ENCODE measurements around the gene OTOP3. TPM values are rescaled to one million over a fixed set of nuclear protein-coding genes. Genes with fewer than 3 reads are reported as not detected.
A peak's percentile ranks its signal among the peaks of the same experiment; 100 is the strongest.

Gene OTOP3
- total RNA-seq, 1 donor from 2014 or later, result not detected

GRCh38 chr17:74922694-74923537 lies 12.8 kb upstream of the OTOP3 start, which contains the start of gene USH1G:
USH1G (minus strand) TSS chr17:74923255; CDS start chr17:74923073, 182 bp downstream.
- no peak for DNase-seq (ENCODE audit: low read depth)
- no peaks in the 10 kb centered on the region for H3K36me3 ChIP-seq (ENCODE audit: control insufficient read depth, insufficient read depth, low read length)
- no peak for TF ChIP-seq CTCF (IDR thresholded peaks at IDR 0.05; ENCODE audit: insufficient read depth, low read length, poor library complexity, severe bottlenecking)
- H3K4me3 ChIP-seq (ENCODE audit: low read depth, low read length), result peak within 1 kb of the TSS; percentile 18
- peaks cover 79% of the 10 kb centered on the region for H3K27me3 ChIP-seq (ENCODE audit: control insufficient read depth, insufficient read depth, low read length)

- Histone ChIP-seq H3K4me3 (ENCODE audit: low read depth, low read length) (no peak overlapping the region), H3K27me3 (ENCODE audit: control insufficient read depth, insufficient read depth, low read length) (peaks cover 81% of the 10 kb centered on the region), H3K36me3 (ENCODE audit: control insufficient read depth, insufficient read depth, low read length) (no peaks in the 10 kb centered on the region)
- TF ChIP-seq CTCF (IDR thresholded peaks at IDR 0.05; ENCODE audit: insufficient read depth, low read length, poor library complexity, severe bottlenecking), result peak; percentile 68
- no peak for DNase-seq (ENCODE audit: low read depth)
Observed at GRCh38 chr17:74923538-74924249, 12.0 kb upstream of the OTOP3 start.

- H3K4me3 ChIP-seq (ENCODE audit: low read depth, low read length), result no peak within 1 kb of the TSS
- no peak for TF ChIP-seq CTCF (IDR thresholded peaks at IDR 0.05; ENCODE audit: insufficient read depth, low read length, poor library complexity, severe bottlenecking)
- DNase-seq (ENCODE audit: low read depth), result no peak
- H3K27me3 ChIP-seq (ENCODE audit: control insufficient read depth, insufficient read depth, low read length), result peaks cover 80% of the 10 kb centered on the region
- H3K36me3 ChIP-seq (ENCODE audit: control insufficient read depth, insufficient read depth, low read length), result no peaks in the 10 kb centered on the region
Observed at GRCh38 chr17:74924250-74924948, 11.3 kb upstream of the OTOP3 start, which contains the start of gene OTOP2. OTOP2 (plus strand) TSS chr17:74924273; CDS start chr17:74924633, 360 bp downstream.

GRCh38 chr17:74925242-74925641 lies 10.5 kb upstream of the OTOP3 start:
- H3K4me3 ChIP-seq (ENCODE audit: low read depth, low read length), result no peak overlapping the region
- peaks cover 74% of the 10 kb centered on the region for H3K27me3 ChIP-seq (ENCODE audit: control insufficient read depth, insufficient read depth, low read length)
- no peaks in the 10 kb centered on the region for H3K36me3 ChIP-seq (ENCODE audit: control insufficient read depth, insufficient read depth, low read length)
- TF ChIP-seq CTCF (IDR thresholded peaks at IDR 0.05; ENCODE audit: insufficient read depth, low read length, poor library complexity, severe bottlenecking), result no peak
- DNase-seq (ENCODE audit: low read depth), result no peak

- no peak overlapping the region for H3K4me3 ChIP-seq (ENCODE audit: low read depth, low read length)
- H3K36me3 ChIP-seq (ENCODE audit: control insufficient read depth, insufficient read depth, low read length), result no peaks in the 10 kb centered on the region
- no peak for DNase-seq (ENCODE audit: low read depth)
- peaks cover 66% of the 10 kb centered on the region for H3K27me3 ChIP-seq (ENCODE audit: control insufficient read depth, insufficient read depth, low read length)
- no peak for TF ChIP-seq CTCF (IDR thresholded peaks at IDR 0.05; ENCODE audit: insufficient read depth, low read length, poor library complexity, severe bottlenecking)
Observed at GRCh38 chr17:74928786-74929185, 6.9 kb upstream of the OTOP3 start.

Data from kidney epithelial cell (primary cell).